ENCODE measurements around the gene CPLX1. TPM values are rescaled to one million over a fixed set of nuclear protein-coding genes. Genes with fewer than 3 reads are reported as not detected.

CPLX1 gene
- total RNA-seq, 1 donor from 2014 or later, result 115 TPM

GRCh38 chr4:789571-790465 is 36.1 kb downstream of the CPLX1 start:
- H3K36me3 Mint-ChIP-seq (ENCODE audit: unreplicated experiment), result no peaks in the 10 kb centered on the region
- peaks cover 33% of the 10 kb centered on the region for H3K4me1 Mint-ChIP-seq (ENCODE audit: low read depth, unreplicated experiment)
- peaks cover 17% of the 10 kb centered on the region for H3K27me3 Mint-ChIP-seq (ENCODE audit: unreplicated experiment)
- peaks cover 15% of the 10 kb centered on the region for H3K9me3 Mint-ChIP-seq (ENCODE audit: unreplicated experiment)
- H3K4me3 Mint-ChIP-seq (ENCODE audit: unreplicated experiment), result peak overlapping the region; percentile 38
- peak; percentile 77 for DNase-seq
- TF ChIP-seq, protein P1, sequence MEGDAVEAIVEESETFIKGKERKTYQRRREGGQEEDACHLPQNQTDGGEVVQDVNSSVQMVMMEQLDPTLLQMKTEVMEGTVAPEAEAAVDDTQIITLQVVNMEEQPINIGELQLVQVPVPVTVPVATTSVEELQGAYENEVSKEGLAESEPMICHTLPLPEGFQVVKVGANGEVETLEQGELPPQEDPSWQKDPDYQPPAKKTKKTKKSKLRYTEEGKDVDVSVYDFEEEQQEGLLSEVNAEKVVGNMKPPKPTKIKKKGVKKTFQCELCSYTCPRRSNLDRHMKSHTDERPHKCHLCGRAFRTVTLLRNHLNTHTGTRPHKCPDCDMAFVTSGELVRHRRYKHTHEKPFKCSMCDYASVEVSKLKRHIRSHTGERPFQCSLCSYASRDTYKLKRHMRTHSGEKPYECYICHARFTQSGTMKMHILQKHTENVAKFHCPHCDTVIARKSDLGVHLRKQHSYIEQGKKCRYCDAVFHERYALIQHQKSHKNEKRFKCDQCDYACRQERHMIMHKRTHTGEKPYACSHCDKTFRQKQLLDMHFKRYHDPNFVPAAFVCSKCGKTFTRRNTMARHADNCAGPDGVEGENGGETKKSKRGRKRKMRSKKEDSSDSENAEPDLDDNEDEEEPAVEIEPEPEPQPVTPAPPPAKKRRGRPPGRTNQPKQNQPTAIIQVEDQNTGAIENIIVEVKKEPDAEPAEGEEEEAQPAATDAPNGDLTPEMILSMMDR (IDR thresholded peaks at IDR 0.05; ENCODE audit: partially characterized antibody, unreplicated experiment), result no peak
- peak overlapping the region; percentile 43 for H3K27ac Mint-ChIP-seq (ENCODE audit: unreplicated experiment)

DNA sequence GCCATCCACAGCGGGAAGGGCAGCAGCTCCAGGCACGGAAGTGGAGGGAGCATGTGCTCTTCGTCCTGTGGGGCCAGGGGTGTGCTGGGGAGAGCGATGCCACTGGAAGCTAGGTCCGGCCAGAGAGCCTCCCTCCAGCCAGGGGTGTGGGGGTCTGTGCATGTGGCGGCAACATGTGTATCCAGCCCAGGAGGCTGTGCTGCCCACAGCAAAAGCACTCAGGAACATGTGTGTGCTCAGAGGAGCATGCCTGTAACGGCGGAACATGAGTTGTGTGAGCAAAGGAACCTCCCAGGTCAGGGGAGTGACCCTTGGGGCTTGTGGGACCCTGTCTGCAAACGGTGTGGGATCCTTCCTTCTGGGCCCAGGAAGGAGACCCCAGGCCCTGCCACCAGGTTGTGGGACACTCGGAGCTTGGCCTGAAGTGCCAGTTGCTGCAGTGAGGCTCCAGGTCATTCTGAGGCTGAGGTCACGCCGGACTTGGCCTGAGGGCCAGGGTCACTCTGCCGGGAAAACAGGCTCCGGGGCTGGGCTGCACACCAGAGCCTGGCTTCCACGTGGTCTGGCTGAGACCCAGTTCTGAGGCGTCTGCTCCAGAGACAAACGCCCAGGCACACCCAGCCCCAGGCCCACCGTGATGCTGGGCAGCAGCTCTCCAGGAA is 37.2 kb downstream of the CPLX1 start:
- H3K27ac Mint-ChIP-seq (ENCODE audit: unreplicated experiment), result peak overlapping the region; percentile 43
- no peaks in the 10 kb centered on the region for H3K36me3 Mint-ChIP-seq (ENCODE audit: unreplicated experiment)
- H3K4me1 Mint-ChIP-seq (ENCODE audit: low read depth, unreplicated experiment), result peaks cover 28% of the 10 kb centered on the region
- TF ChIP-seq, protein P1 (IDR thresholded peaks at IDR 0.05; ENCODE audit: partially characterized antibody, unreplicated experiment), result no peak
- H3K27me3 Mint-ChIP-seq (ENCODE audit: unreplicated experiment), result peaks cover 17% of the 10 kb centered on the region
- H3K9me3 Mint-ChIP-seq (ENCODE audit: unreplicated experiment), result peaks cover 20% of the 10 kb centered on the region
- peak overlapping the region; percentile 42 for H3K4me3 Mint-ChIP-seq (ENCODE audit: unreplicated experiment)
- no peak for DNase-seq

GRCh38 chr4:788006-788635 is 37.8 kb downstream of the CPLX1 start:
- TF ChIP-seq, protein P1 (IDR thresholded peaks at IDR 0.05; ENCODE audit: partially characterized antibody, unreplicated experiment), result no peak
- DNase-seq, result no peak
- peaks cover 16% of the 10 kb centered on the region for H3K27me3 Mint-ChIP-seq (ENCODE audit: unreplicated experiment)
- peak overlapping the region; percentile 12 for H3K27ac Mint-ChIP-seq (ENCODE audit: unreplicated experiment)
- H3K4me3 Mint-ChIP-seq (ENCODE audit: unreplicated experiment), result no peak overlapping the region
- H3K36me3 Mint-ChIP-seq (ENCODE audit: unreplicated experiment), result no peaks in the 10 kb centered on the region
- peaks cover 20% of the 10 kb centered on the region for H3K9me3 Mint-ChIP-seq (ENCODE audit: unreplicated experiment)
- peaks cover 28% of the 10 kb centered on the region for H3K4me1 Mint-ChIP-seq (ENCODE audit: low read depth, unreplicated experiment)

- no peaks in the 10 kb centered on the region for H3K36me3 Mint-ChIP-seq (ENCODE audit: unreplicated experiment)
- peaks cover 17% of the 10 kb centered on the region for H3K27me3 Mint-ChIP-seq (ENCODE audit: unreplicated experiment)
- H3K4me1 Mint-ChIP-seq (ENCODE audit: low read depth, unreplicated experiment), result peaks cover 24% of the 10 kb centered on the region
- TF ChIP-seq, protein P1 (IDR thresholded peaks at IDR 0.05; ENCODE audit: partially characterized antibody, unreplicated experiment), result no peak
- peak overlapping the region; percentile 73 for H3K4me3 Mint-ChIP-seq (ENCODE audit: unreplicated experiment)
- DNase-seq, result no peak
- H3K9me3 Mint-ChIP-seq (ENCODE audit: unreplicated experiment), result peaks cover 19% of the 10 kb centered on the region
- peak overlapping the region; percentile 12 for H3K27ac Mint-ChIP-seq (ENCODE audit: unreplicated experiment)
Observed at GRCh38 chr4:787561-787981, 38.4 kb downstream of the CPLX1 start.

All from glutamatergic neuron (in vitro differentiated cells).